Duodenal mucosa (tissue), 2 donors: ENCODE results near the gene TPBGL.

Experiments
- H3K27ac ChIP-seq: one replicate; pipeline ENCODE4 v1.7.0; 2013; ENCODE audit warnings: low read depth, low read length
- H3K27me3 ChIP-seq, 2 donors: one replicate each; pipeline ENCODE4 v1.7.0; 2013; ENCODE audit warnings: low read length in 2 of 2, control low read depth in 1 of 2; ENCODE audit not compliant: insufficient read depth in 2 of 2, control insufficient read depth in 1 of 2
- H3K36me3 ChIP-seq, 2 donors: one replicate each; pipeline ENCODE4 v1.7.0; 2013; ENCODE audit warnings: low read length in 2 of 2, control low read depth in 1 of 2; ENCODE audit not compliant: insufficient read depth in 2 of 2, control insufficient read depth in 1 of 2
- H3K4me1 ChIP-seq, 2 donors: one replicate each; pipeline ENCODE4 v1.7.0; 2013; ENCODE audit warnings: low read length in 2 of 2, control low read depth in 1 of 2; ENCODE audit not compliant: insufficient read depth in 2 of 2, control insufficient read depth in 1 of 2
- H3K4me3 ChIP-seq, 2 donors: one replicate each; pipeline ENCODE4 v1.7.0; 2013; ENCODE audit warnings: low read length in 2 of 2, low read depth in 1 of 2
- H3K9ac ChIP-seq, 2 donors: one replicate each; pipeline ENCODE4 v1.7.0; 2013; ENCODE audit warnings: low read length in 2 of 2, low read depth in 1 of 2
- H3K9me3 ChIP-seq, 2 donors: one replicate each; pipeline ENCODE4 v1.7.0; 2013; ENCODE audit warnings: low read length in 2 of 2, control low read depth in 1 of 2; ENCODE audit not compliant: control insufficient read depth in 1 of 2

TPBGL gene

DNA sequence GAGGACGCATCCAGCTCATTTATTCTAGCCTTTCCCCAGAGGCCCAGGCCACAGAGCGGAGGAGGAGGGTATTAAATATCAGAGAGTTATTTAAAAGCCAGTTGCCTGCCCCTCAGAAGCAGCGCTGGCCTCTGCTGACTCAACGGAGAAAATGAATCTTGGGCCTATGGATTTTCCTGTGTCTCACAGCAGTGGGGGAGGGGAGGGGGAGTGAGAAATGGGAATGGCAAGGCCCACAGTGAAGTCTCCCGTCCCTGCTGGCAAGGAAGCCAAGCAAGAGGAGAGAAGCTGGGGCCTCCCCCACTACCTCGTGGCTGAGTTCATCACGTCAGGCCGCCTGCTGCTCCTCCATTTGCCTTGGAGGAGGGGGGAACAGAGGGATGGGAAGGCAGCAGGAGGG, 4.5 kb upstream of the TPBGL start:
- no peaks in the 10 kb centered on the region for H3K36me3 ChIP-seq
- no peak overlapping the region for H3K4me3 ChIP-seq
- no peak overlapping the region for H3K27ac ChIP-seq
- H3K9me3 ChIP-seq: no peaks in the 10 kb centered on the region
- peaks cover 4 to 5% of the 10 kb centered on the region in 2 donors for H3K4me1 ChIP-seq
- H3K27me3 ChIP-seq: peaks cover 10 to 18% of the 10 kb centered on the region in 2 donors
- H3K9ac ChIP-seq: no peak overlapping the region

DNA sequence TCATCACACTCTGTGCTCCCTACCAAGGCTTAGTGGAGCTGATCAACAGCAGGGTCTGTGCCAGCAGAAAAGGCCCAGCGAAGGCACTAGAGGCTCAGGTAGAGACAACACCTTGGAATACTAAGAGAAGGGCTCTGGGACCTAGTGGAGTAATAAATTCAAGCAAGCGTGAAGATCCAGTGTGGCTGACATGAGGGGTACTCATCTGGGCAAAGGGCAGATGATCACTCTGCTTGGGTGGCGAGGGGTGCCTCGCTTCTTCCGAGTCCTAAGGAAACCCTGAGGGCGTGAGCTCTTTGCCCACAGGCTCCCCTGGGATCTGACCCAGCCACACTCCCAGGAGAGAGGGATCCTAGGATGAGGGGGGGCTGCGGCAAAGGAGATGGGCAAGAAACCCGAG, 3.5 kb upstream of the TPBGL start:
- H3K27ac ChIP-seq: no peak overlapping the region
- H3K4me3 ChIP-seq: no peak overlapping the region
- H3K4me1 ChIP-seq: peaks cover 4 to 5% of the 10 kb centered on the region in 2 donors
- no peaks in the 10 kb centered on the region for H3K36me3 ChIP-seq
- peaks cover 10 to 18% of the 10 kb centered on the region in 2 donors for H3K27me3 ChIP-seq
- no peak overlapping the region for H3K9ac ChIP-seq
- no peaks in the 10 kb centered on the region for H3K9me3 ChIP-seq

DNA sequence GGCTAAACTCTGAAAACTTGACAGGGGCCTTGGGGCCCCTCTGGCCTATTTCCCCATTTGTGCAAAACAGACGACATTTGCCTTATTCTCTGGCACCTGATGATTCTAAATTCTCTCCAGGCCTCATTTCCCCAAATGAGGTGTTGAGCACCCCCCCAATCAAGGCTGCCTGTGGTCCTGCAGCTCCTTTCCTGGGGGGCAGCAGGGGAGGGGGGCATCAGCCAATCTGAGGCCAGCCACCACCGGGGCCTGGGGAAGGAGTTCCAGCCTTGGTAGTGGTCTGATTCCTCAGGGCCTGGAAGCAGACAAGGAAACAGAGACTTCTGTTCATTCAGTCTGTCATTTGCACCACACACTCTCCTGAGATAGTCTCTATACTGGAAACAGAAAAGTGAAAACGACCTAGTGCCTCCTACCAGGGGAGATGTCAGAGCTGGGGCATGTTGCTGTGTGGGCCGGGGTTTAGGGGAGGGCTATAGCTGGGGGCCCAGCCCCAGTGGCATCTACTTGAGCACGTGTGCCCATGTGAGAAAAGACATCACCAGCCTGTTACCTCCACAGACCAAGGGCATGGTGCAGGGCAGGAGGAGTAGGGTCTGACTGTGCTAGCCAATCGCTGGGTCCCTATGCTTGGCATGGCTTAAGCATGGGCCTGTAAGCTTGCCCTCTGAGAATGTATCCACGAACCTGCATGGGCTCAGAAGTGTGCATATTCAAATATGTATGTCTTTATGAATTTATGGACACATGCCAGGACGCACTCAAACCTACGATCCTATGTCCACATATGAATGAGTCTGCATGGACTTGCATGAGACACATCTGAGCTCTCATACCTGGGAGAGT, 1.8 kb upstream of the TPBGL start:
- H3K9me3 ChIP-seq: no peaks in the 10 kb centered on the region
- H3K27me3 ChIP-seq: peaks cover 24 to 34% of the 10 kb centered on the region in 2 donors
- peaks cover 5 to 7% of the 10 kb centered on the region in 2 donors for H3K4me1 ChIP-seq
- H3K27ac ChIP-seq: no peak overlapping the region
- H3K4me3 ChIP-seq: no peak overlapping the region
- H3K36me3 ChIP-seq: no peaks in the 10 kb centered on the region
- no peak overlapping the region for H3K9ac ChIP-seq

DNA sequence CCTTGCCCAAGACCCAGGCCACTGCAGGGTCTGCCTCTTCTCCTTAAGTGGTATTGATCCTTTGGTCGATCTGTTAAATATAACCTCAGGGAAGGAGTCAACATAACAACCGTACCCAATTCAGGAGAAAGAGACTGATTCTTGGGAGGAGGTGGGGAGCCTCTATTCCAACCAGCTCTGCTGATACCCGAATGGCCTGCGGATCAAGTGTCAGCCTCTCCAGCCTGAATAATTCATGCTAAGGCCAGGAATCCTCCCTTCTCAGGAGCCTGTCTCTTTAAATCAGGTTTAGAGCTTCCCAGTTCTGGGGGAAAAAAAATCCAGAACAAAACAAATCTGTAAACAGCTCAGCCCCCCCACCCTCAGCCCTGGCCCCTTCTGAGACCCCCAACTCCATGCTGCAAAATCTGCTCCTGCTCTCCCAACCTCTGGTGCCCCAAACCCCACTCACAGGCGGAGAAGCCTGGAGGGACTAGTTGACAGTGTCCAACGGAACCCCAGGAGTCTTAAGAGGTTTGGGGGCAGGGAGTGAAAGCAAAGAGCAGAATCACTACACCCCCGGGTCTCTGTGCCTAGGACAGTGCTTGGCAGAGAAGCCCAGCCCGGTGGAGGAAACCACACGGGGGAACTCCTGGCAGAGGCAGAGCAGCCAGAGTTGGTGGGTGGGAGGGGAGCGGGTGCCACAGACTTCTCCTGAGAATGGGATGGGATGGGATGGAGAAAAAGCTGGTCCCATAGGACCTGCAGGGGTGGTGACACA, 863 bp upstream of the TPBGL start:
- H3K9me3 ChIP-seq: no peaks in the 10 kb centered on the region
- peaks cover 5 to 7% of the 10 kb centered on the region in 2 donors for H3K4me1 ChIP-seq
- no peak overlapping the region for H3K4me3 ChIP-seq
- no peak overlapping the region for H3K9ac ChIP-seq
- H3K27ac ChIP-seq: no peak overlapping the region
- no peaks in the 10 kb centered on the region for H3K36me3 ChIP-seq
- H3K27me3 ChIP-seq: peaks cover 26 to 43% of the 10 kb centered on the region in 2 donors

GRCh38 chr11:75241036-75241905, 697 bp downstream of the TPBGL start:
- Histone ChIP-seq H3K9me3 (no peaks in the 10 kb centered on the region), H3K4me3 (peak overlapping the region; percentile 40 to 55), H3K4me1 (peaks cover 5 to 7% of the 10 kb centered on the region in 2 donors), H3K9ac (no peak overlapping the region), H3K27me3 (peaks cover 29 to 49% of the 10 kb centered on the region in 2 donors), H3K27ac (no peak overlapping the region), H3K36me3 (no peaks in the 10 kb centered on the region)

DNA sequence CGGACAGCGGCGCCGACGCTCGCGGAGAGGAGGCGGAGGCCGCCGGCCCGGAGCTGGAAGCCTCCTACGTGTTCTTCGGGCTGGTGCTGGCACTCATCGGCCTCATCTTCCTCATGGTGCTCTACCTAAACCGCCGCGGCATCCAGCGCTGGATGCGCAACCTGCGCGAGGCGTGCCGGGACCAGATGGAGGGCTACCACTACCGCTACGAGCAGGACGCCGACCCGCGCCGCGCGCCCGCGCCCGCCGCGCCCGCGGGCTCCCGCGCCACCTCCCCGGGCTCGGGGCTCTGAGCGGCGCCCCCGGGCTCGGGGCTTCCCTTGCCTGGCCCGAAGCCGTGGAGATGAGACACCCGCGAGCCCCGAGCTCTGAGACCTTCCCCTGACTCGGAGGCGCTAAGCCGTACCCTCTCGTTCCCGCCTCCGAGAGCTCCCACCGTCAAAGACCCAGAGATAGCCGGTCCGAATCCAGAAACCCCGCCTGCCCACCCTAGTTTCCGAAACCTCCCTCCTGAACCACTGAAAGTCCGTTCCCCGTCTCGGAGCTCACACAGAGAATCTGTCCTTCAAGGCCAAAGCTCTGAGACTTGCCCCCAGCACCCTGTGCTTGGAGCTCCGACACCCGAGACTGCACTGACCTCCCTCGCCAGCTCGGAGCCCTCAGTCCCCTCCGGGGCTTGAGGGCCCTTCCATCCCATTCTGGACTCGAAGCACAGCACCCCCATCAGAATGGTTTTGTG, 1.5 kb downstream of the TPBGL start:
- Histone ChIP-seq H3K4me3 (peak overlapping the region in 1 of 2 donors; percentile 55), H3K27me3 (peaks cover 29 to 49% of the 10 kb centered on the region in 2 donors), H3K4me1 (peaks cover 5 to 7% of the 10 kb centered on the region in 2 donors), H3K27ac (no peak overlapping the region), H3K9me3 (no peaks in the 10 kb centered on the region), H3K9ac (no peak overlapping the region), H3K36me3 (no peaks in the 10 kb centered on the region)

GRCh38 chr11:75242722-75243600, 2.4 kb downstream of the TPBGL start:
- peaks cover 29 to 49% of the 10 kb centered on the region in 2 donors for H3K27me3 ChIP-seq
- no peak overlapping the region for H3K9ac ChIP-seq
- H3K27ac ChIP-seq: no peak overlapping the region
- H3K36me3 ChIP-seq: no peaks in the 10 kb centered on the region
- peaks cover 5 to 7% of the 10 kb centered on the region in 2 donors for H3K4me1 ChIP-seq
- no peak overlapping the region for H3K4me3 ChIP-seq
- H3K9me3 ChIP-seq: no peaks in the 10 kb centered on the region

GRCh38 chr11:75244052-75244814, 3.7 kb downstream of the TPBGL start:
- no peaks in the 10 kb centered on the region for H3K9me3 ChIP-seq
- peaks cover 5 to 7% of the 10 kb centered on the region in 2 donors for H3K4me1 ChIP-seq
- H3K9ac ChIP-seq: no peak overlapping the region
- no peak overlapping the region for H3K4me3 ChIP-seq
- H3K27ac ChIP-seq: no peak overlapping the region
- H3K27me3 ChIP-seq: peaks cover 29 to 45% of the 10 kb centered on the region in 2 donors
- no peaks in the 10 kb centered on the region for H3K36me3 ChIP-seq
